GM19455 (cell line): ENCODE measurements around the gene PDGFA.

Source experiments
- ATAC-seq: cut with Tn5 transposase; IDR thresholded peaks from one replicate; pipeline ENCODE4 v1.9.1; 2021; ENCODE audit not compliant: unreplicated experiment

Gene PDGFA

GRCh38 chr7:462173-463103 is 57.2 kb downstream of the PDGFA start:
- no peak for ATAC-seq

GRCh38 chr7:461453-462172 is 58.0 kb downstream of the PDGFA start:
- no peak for ATAC-seq

- no peak for ATAC-seq
Observed at GRCh38 chr7:461117-461452, 58.6 kb downstream of the PDGFA start.

GRCh38 chr7:460374-461116 is 59.1 kb downstream of the PDGFA start:
- no peak for ATAC-seq

GRCh38 chr7:459584-460373 is 59.9 kb downstream of the PDGFA start:
- no peak for ATAC-seq

GRCh38 chr7:458511-459245 is 61.0 kb downstream of the PDGFA start:
- no peak for ATAC-seq

GRCh38 chr7:457814-458510 is 61.7 kb downstream of the PDGFA start:
- ATAC-seq: no peak

- no peak for ATAC-seq
Observed at GRCh38 chr7:455110-455928, 64.3 kb downstream of the PDGFA start.

GRCh38 chr7:454356-455109 is 65.1 kb downstream of the PDGFA start:
- no peak for ATAC-seq

GRCh38 chr7:453597-454306 is 65.9 kb downstream of the PDGFA start:
- ATAC-seq: no peak

- ATAC-seq: no peak
Observed at GRCh38 chr7:452791-453455, 66.7 kb downstream of the PDGFA start.

- ATAC-seq: no peak
Observed at GRCh38 chr7:452226-452751, 67.4 kb downstream of the PDGFA start.

- ATAC-seq: no peak
Observed at GRCh38 chr7:451255-452225, 68.1 kb downstream of the PDGFA start.

GRCh38 chr7:450741-451140 is 68.9 kb downstream of the PDGFA start:
- no peak for ATAC-seq

- ATAC-seq: no peak
Observed at GRCh38 chr7:450036-450435, 69.6 kb downstream of the PDGFA start.
